DOHH2 (cell line): ENCODE measurements around the gene RHOU.

Source experiments
- CTCF ChIP-seq: fragments of 200-600 bp; sonication (generic); IDR thresholded peaks from one replicate; pipeline ENCODE4 v1.5.1; 2014; ENCODE audit warnings: antibody characterized with exemption, mild to moderate bottlenecking, low read depth, low read length; ENCODE audit not compliant: poor library complexity, severe bottlenecking
- EZH2phosphoT487 ChIP-seq: fragments of 200-600 bp; sonication (generic); IDR thresholded peaks from 2 replicates; pipeline ENCODE4 v1.6.1; 2017; ENCODE audit warnings: borderline replicate concordance, mild to moderate bottlenecking, antibody characterized with exemption, low read length, moderate library complexity, mixed read lengths

- no peak for TF ChIP-seq CTCF
- no peak for TF ChIP-seq EZH2phosphoT487
Observed at GRCh38 chr1:228748431-228748830, 13.2 kb downstream of the RHOU start.
